ENCODE measurements around the gene SAMD11.

SAMD11 gene

GRCh38 chr1:933603-933940 is 9.8 kb downstream of the SAMD11 start:
- peak in 1 of 2 experiments; percentile 63 for DNase-seq

- peak in 1 of 2 experiments; percentile 49 for DNase-seq
Observed at GRCh38 chr1:934991-935750, 11.4 kb downstream of the SAMD11 start.

- DNase-seq = peak; percentile 48 to 85
Observed at GRCh38 chr1:935751-936231, 12.1 kb downstream of the SAMD11 start.

- no peak for DNase-seq
Observed at GRCh38 chr1:936348-937264, 12.9 kb downstream of the SAMD11 start.

GRCh38 chr1:937521-937920 is 13.8 kb downstream of the SAMD11 start:
- DNase-seq = no peak

- no peak for DNase-seq
Observed at GRCh38 chr1:938088-938683, 14.5 kb downstream of the SAMD11 start.

GRCh38 chr1:938711-939489 is 15.2 kb downstream of the SAMD11 start:
- DNase-seq = no peak

- DNase-seq = no peak
Observed at GRCh38 chr1:939511-940106, 15.9 kb downstream of the SAMD11 start.

- peak; percentile 67 to 93 for DNase-seq
Observed at GRCh38 chr1:940107-941014, 16.6 kb downstream of the SAMD11 start.

GRCh38 chr1:941015-941587 is 17.4 kb downstream of the SAMD11 start:
- no peak for DNase-seq

- DNase-seq = peak in 1 of 2 experiments; percentile 77
Observed at GRCh38 chr1:941588-942383, 18.1 kb downstream of the SAMD11 start.

- DNase-seq = no peak
Observed at GRCh38 chr1:942411-942821, 18.7 kb downstream of the SAMD11 start.

GRCh38 chr1:942864-943533 is 19.3 kb downstream of the SAMD11 start:
- DNase-seq = no peak

- DNase-seq = no peak
Observed at GRCh38 chr1:943545-944340, 20.0 kb downstream of the SAMD11 start.

GRCh38 chr1:944341-945325 is 20.9 kb downstream of the SAMD11 start:
- DNase-seq = peak; percentile 97 to 98

GRCh38 chr1:945688-946556 is 22.2 kb downstream of the SAMD11 start:
- DNase-seq = no peak

Measured in NCI-H446 (cell line).